Lower leg skin (tissue), 4 donors: Measurements from ENCODE around the gene ALPI. TPM values are rescaled to one million over a fixed set of nuclear protein-coding genes. Genes with fewer than 3 reads are reported as not detected.
"Not testable (repeated sequence)": the region's sequence is repeated elsewhere in the genome, so short reads cannot be mapped to it uniquely, and the experiment has no call there.

Experiments used
- DNase-seq, 2 donors: peaks; one replicate each; pipeline ENCODE4 v3.0.0-alpha.2; 2019; ENCODE audit warnings: low spot score in 2 of 2
- H3K4me3 ChIP-seq: fragments of 200-600 bp; sonication (generic); 2 replicates; pipeline ENCODE4 v1.5.1; 2017; ENCODE audit warnings: mild to moderate bottlenecking, low read depth; ENCODE audit not compliant: poor library complexity, severe bottlenecking
- POLR2A ChIP-seq, 2 donors: fragments of 450-650 bp; IDR thresholded peaks; one replicate each; pipeline ENCODE4 v1.6.1; 2016 to 2017; ENCODE audit warnings: antibody characterized with exemption in 2 of 2, mild to moderate bottlenecking in 1 of 2, moderate library complexity in 1 of 2
- WGBS, 2 donors: methylation state at CpG; one replicate each; pipeline ENCODE4 v1.1.5; 2018; 5-methylcytosine and 5-hydroxymethylcytosine counted together
- intact Hi-C: fragments of 100-400 bp; cut with DNase I; formaldehyde crosslinking; loops from one replicate; pipeline ENCODE4 v1.15.0; 2023; ENCODE audit warnings: low total_unique reads
- total RNA-seq, 4 donors: library from RNA; depleted of rRNA; stranded (reverse); fragments of >200 nt; gene quantifications; one replicate each; pipeline ENCODE4 v1.1.0, GENCODE V29; 2016
- TF ChIP-seq, protein P1 (sequence below), 3 donors: fragments of 450-650 bp; IDR thresholded peaks; one replicate each; pipeline ENCODE4 v1.5.1; 2016; ENCODE audit warnings: antibody characterized with exemption in 3 of 3, mild to moderate bottlenecking in 3 of 3, moderate library complexity in 2 of 3

ALPI gene
- total RNA-seq, 4 donors from 2014 or later = not detected

DNA sequence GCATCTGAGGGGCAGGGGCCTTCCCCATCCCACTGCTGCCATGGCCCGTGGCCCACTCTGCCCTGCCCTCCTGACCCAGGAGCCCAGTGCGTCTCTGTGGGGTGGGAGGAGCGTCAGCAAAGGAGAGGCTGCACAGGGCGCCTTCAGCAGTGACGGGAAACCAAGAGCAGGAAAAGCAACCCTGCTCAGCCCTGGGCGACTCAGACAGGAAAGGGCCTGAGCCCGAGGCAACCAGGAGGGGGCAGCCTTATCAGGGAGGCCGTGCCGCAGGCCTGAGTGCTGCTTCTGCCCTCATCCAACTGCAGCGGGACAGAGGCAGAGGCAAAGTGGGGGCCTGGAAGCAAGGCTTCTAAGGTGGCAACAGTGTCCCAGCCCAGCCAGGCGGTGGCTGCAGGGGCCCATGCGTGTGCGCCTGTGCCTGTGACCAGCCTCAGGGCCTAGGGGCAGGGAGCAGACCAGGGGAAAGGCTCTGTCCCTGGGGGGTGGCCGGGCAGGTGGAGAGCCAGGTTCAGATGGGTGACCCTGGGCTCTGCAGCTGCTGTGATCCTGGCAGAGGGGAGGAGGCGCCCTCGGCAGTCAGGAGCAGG, 23.3 kb upstream of the ALPI start:
- WGBS, 2 donors = 74 to 76% methylated on average over 14 to 16 of the region's 16 CpGs
- DNase-seq = no peak
- TF ChIP-seq POLR2A (IDR thresholded peaks at IDR 0.05) = no peak
- TF ChIP-seq, protein P1, sequence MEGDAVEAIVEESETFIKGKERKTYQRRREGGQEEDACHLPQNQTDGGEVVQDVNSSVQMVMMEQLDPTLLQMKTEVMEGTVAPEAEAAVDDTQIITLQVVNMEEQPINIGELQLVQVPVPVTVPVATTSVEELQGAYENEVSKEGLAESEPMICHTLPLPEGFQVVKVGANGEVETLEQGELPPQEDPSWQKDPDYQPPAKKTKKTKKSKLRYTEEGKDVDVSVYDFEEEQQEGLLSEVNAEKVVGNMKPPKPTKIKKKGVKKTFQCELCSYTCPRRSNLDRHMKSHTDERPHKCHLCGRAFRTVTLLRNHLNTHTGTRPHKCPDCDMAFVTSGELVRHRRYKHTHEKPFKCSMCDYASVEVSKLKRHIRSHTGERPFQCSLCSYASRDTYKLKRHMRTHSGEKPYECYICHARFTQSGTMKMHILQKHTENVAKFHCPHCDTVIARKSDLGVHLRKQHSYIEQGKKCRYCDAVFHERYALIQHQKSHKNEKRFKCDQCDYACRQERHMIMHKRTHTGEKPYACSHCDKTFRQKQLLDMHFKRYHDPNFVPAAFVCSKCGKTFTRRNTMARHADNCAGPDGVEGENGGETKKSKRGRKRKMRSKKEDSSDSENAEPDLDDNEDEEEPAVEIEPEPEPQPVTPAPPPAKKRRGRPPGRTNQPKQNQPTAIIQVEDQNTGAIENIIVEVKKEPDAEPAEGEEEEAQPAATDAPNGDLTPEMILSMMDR (IDR thresholded peaks at IDR 0.05) = no peak
- no peak overlapping the region for H3K4me3 ChIP-seq
- intact Hi-C loops = no loop called here

DNA sequence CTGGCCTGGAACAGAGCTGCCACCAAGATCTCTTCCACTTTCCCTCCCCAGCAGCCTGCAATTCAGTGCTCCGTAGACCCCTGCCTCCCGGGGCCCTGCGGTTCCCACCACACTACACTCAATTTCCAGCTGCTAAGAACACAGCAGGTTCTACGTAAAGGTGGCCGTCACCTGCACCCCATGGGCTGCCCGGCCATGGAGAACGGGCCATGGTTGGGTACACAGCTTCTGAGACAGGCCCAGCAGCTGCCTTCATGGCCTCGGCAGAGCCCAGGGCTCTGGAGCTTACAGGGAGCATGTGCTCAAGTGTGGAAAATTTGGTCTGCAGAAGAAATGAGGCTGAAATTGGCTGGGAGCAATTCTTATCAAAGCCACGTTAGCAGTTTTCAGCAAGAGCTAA, 22.3 kb upstream of the ALPI start:
- WGBS, 2 donors = 85 to 88% methylated on average over 7 to 8 of the region's 9 CpGs
- DNase-seq, H3K4me3 ChIP-seq, intact Hi-C loops: not testable (repeated sequence)

DNA sequence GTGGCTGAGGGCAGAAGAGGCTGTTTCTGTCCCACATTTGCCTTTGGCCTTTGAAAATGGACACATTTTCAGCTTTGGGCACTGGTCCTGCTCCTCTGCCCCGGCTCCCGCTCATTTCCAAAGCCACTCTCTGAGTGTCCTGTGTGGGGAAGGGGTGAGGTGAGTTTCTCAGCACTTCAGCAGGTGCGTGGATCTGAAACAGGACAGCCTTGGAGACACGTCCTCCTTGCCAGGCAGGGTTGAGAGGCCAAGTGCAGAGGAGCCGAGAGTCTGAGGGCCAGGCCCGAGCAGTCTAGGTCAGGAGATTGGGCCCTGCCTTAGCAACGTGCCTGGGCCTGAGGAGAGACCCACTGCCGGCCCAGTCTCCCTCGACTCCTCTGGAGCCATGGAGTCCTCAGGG, 21.9 kb upstream of the ALPI start:
- no peak for DNase-seq
- WGBS, 2 donors = 74 to 83% methylated on average over 9 of the region's 9 CpGs
- TF ChIP-seq POLR2A (IDR thresholded peaks at IDR 0.05) = no peak
- TF ChIP-seq, protein P1 (IDR thresholded peaks at IDR 0.05) = no peak
- no peak overlapping the region for H3K4me3 ChIP-seq
- intact Hi-C loops = no loop called here

GRCh38 chr2:232434563-232435374, 21.2 kb upstream of the ALPI start:
- WGBS, 2 donors = 91 to 92% methylated on average over 12 of the region's 12 CpGs
- DNase-seq = no peak
- TF ChIP-seq, protein P1 (IDR thresholded peaks at IDR 0.05) = no peak
- TF ChIP-seq POLR2A (IDR thresholded peaks at IDR 0.05) = no peak
- intact Hi-C loops = no loop called here
- no peak overlapping the region for H3K4me3 ChIP-seq

DNA sequence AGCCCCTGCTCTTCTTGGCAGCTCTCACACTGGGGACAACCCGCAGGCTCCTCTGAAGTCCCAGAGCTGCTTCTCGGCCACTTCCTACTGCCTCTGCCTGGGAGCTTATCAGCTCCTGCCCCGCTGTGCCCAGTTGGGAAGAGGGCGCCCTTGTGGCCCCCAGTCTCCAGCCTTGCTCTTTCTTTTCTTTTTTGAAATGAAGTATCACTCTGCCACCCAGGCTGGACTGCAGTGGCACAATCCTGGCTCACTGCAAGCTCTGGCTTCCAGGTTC, 20.6 kb upstream of the ALPI start:
- no peak overlapping the region for H3K4me3 ChIP-seq
- intact Hi-C loops = no loop called here
- WGBS, 2 donors = 90 to 93% methylated on average over 4 of the region's 4 CpGs
- no peak for DNase-seq
- TF ChIP-seq POLR2A (IDR thresholded peaks at IDR 0.05) = no peak
- TF ChIP-seq, protein P1 (IDR thresholded peaks at IDR 0.05) = no peak

- intact Hi-C loops = no loop called here
- no peak for TF ChIP-seq POLR2A (IDR thresholded peaks at IDR 0.05)
- TF ChIP-seq, protein P1 (IDR thresholded peaks at IDR 0.05) = no peak
- DNase-seq = no peak
- H3K4me3 ChIP-seq = no peak overlapping the region
- WGBS, 2 donors = 89 to 91% methylated on average over 7 of the region's 7 CpGs
Measured at GRCh38 chr2:232435805-232436204, 20.1 kb upstream of the ALPI start.
